ENCODE measurements around the gene FOXL3.
"Not testable (repeated sequence)": the region's sequence is repeated elsewhere in the genome, so short reads cannot be mapped to it uniquely, and the experiment has no call there.

FOXL3 gene

DNA sequence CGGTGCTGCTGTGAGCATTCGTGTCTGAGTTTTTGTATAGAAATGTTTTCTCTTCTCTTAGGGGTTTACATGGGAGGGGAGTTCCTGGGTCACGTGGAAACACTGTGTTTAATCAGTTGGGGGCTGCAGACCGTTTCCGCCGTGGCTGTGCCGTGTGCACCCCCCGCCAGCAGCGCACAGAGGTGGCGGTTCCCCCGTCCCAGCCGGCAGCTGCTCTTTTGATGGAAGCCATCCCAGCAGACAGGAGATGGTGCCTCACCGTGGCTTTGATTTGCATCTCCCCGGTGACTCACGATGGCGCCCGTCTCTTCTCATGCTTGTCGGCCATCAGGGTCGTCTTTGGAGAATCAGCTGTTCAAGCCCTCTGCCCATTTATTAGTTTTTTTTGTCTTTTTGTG lies 34.9 kb upstream of the FOXL3 start:
- DNase-seq (ENCODE audit: low read depth), result no peak

DNA sequence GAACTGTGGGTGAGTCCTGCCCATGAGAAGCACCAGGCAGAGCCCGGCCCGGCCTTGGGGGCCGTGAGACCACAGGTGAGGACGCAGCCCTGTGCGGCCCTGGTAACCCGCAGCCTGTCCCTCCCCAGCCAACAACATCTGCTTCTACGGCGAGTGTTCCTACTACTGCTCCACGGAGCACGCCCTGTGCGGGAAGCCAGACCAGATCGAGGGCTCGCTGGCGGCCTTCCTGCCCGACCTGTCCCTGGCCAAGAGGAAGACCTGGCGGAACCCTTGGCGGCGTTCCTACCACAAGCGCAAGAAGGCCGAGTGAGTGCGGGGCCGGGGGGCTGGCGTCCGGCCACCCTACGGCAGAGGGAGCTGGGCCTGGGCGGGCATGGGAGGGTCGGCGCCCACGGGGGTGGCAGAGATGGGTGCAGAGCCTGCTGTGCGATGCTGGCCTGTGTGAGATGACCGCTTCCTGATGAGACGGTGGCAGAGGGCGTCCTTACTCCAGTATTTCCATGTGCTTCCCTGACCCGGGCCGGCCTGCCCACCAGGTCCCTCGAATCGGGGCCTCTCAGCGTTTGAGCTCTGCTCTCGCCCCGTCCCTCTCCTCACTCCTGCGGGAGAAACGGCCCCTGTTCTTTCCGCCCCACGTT lies 34.1 kb upstream of the FOXL3 start:
- no peak for DNase-seq (ENCODE audit: low read depth)

DNA sequence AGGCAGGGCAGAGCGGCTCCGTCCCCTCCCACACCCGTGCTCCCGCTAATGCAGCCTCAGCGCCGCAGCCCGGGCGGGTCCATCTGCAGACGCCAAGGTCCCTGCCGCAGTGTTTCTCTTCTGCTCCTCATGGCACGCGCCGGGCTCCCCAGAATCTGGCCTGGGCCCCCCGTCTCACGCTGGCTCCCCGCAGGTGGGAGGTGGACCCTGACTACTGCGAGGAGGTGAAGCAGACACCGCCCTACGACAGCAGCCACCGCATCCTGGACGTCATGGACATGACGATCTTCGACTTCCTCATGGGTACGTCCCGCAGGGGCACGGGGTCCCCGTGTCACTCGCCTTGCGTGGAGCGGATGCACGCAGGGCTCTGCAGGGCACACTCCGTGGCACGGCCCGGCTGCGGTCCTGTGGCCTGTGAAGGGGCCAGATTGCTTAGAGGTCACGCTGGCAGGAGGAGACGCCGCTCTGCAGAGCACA lies 33.5 kb upstream of the FOXL3 start:
- no peak for DNase-seq (ENCODE audit: low read depth)

DNA sequence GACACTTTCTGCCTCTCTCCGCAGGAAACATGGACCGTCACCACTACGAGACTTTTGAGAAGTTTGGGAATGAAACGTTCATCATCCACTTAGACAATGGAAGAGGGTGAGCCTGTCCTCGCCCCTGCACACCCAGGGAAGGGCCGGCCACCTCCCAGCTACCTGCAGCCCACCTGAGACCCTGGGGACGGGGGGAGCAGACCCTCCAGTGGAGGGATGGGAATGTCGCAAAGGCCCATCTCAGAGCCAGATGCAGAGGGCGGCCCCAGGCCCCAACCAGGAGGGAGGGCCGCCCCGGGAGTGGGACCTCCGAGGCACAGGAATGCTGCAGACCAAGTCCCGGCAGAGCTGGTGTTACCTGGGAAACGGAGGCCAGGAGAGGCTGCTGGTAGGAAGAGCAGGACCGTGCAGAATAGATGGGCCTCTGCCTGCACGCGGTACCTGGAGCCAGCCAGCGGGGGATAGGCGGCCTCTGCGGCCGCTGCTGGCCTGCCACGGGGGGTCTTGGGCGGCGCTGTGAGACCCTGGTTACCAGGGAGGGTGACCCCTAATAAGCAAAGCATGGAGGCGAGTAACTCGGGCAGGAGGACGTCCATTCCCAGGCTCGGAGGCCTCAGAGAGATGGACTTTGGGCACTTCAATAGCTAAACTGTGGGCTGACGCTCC lies 32.9 kb upstream of the FOXL3 start:
- no peak for DNase-seq (ENCODE audit: low read depth)

DNA sequence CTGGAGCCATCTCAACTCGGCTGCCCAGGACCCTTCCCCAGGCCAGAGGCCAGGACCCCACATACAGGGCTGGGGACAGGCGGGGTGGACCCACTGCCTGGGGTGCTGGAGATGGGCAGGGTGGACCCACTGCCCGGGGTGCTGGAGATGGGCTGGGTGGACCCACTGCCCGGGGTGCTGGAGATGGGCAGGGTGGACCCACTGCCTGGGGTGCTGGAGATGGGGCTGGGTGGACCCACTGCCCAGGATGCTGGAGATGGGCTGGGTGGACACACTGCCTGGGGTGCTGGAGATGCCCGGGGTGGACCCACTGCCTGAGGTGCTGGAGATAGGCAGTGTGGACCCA lies 32.4 kb upstream of the FOXL3 start:
- DNase-seq (ENCODE audit: low read depth), result no peak

DNA sequence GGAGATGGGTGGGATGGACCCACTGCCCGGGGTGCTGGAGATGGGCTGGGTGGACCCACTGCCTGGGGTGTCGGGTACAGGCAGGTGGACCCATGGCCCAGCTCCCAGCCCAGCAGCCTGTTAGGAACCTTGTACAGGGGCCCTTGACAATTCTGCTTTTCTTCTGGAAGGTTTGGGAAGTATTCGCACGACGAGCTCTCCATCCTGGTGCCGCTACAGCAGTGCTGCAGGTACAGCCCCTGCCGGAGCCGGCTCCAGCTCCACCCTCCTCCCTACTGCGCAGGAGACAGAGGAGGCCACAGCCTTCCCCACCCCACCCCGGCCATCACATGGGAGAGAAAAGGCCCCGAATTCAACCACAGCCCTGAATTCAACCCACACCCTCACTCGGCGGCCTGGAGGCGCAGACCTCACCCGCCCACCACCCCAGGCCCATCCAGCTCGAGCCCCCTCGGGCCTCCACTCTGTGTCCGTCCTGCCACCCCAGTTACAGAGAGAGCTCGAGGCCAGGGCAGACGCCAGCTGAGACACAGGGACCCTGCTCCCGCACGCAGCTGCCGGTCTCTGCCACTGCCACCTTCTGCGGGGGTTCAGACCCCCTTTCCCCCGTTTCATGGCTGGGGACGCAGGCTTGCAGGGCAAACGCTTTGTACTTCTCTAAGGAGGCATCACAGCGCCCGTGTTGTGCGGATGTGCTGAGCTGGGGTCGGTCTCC lies 31.3 kb upstream of the FOXL3 start:
- DNase-seq (ENCODE audit: low read depth), result no peak

DNA sequence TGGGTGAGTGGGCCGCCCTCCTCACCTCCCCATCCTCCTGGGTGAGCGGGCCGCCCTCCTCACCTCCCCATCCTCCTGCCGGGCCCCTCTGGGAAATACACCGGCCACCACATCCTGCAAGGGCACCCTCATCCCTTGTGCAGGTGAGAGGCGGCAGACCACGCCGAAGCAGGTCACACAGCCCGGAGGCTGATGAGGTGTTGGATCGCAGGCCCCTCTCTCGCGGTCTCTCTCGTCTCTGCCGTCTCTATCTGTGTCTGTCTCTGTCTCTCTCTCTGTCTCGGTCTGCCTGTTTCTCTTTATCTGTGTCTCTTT lies 30.8 kb upstream of the FOXL3 start:
- DNase-seq (ENCODE audit: low read depth), result no peak

DNA sequence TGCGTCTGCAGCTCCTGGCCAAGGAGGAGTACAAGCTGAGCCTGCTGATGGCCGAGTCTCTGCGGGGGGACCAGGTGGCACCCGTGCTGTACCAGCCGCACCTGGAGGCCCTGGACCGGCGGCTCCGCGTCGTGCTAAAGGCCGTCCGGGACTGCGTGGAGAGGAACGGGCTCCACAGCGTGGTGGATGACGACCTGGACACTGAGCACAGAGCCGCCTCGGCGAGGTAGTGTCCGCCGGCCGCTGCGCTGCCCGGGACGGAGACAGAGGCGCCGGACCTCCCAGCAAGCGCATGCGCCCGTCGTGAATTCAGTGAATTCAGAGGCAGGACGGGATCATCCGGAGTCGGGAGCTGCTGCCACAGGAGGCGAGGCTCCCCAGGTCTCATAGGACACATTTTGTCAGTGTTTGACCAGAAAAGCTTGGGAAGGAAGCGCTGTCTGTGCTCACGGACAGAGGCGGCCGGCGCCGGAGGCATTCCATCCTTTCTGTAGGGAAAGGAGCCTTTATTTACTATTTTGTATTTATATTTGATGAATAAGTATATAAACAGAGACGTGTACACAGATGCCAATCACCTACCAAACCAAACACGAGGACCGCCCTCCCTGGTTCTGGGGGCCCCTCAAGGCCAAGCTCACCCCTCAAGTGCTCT lies 30.1 kb upstream of the FOXL3 start:
- no peak for DNase-seq (ENCODE audit: low read depth)

DNA sequence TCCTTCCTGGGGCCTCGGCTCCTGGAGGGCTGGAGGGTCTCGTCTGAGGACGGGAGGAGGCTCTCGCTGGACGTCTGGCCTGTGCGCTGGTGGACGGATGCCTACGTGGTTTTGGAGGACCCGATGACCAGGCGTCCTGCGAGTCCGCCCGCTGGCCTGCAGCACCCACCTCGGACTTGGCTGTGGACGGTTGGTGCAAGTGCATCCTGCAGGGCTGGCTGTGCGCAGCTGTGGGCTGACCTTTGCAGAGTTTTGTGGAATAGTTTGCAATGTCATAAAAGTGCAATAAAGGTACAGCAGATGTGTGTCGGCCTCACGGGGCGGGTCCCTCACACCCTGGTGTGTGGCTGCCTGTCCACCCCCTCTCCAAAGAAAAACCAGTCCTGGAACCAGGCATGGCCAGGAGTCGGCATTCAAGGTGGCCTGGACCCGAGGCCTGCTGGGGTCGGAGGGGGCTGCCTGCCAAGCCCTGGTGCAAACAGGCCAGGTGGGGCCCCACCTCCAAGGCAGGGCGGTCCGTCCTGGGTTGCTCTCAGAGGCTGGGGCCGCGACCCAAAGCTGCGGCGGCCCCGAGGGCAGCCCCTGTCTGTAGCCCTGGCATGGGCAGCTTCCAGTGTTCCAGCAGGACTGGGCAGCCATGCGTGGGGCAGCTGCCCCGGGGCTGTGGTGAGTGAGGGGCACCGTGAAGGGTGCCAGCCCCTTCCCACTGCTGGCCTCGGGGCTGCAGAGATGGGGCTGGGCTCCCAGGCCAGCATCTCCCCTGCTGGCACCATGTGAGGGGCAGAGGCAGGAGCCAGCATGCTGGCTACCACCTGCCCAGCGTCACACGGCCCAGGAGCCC lies 29.3 kb upstream of the FOXL3 start:
- DNase-seq (ENCODE audit: low read depth), result no peak

DNA sequence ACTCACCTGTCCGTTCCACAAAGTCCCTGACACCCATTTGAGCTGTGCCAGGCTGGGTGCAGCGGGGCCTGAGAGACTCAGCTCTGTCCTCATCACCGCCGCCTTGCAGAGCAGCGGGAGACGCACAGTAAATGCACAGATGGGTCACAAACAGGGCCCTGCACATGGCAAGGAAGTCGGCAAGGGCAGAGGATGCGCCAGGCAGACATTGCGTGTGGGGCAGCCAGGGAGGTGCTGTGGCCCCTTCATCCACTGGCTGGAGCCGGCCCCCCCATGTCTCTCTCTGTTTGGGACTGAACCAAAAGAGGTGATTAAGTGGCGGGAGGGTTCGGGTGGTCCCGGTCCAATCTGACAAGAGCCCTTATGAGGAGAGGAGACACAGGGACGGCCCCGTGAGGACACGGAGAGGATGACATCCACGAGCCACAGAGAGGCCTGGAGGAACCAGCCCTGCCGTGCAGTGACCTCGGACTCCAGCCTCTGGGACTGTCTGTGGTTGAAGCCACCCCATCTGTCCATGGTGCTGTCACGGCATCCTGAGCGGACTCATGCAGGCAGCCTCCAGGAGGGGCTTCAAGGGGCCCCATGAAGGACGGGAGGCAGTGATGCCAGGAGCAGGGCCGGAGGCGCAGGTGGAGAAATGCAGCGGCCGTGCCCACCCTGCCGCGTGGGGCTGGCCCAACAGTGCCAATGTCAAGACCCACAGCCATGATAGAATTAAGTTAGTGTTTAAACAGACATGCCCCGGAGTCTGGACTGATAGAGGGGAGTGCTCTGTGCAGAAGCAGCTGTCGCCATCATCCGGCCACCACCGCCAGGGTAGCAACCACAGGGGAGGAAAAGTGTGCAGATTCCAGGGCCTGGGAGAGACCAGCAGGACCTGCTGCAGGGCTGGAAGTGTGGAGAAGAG lies 28.4 kb upstream of the FOXL3 start:
- no peak for DNase-seq (ENCODE audit: low read depth)

DNA sequence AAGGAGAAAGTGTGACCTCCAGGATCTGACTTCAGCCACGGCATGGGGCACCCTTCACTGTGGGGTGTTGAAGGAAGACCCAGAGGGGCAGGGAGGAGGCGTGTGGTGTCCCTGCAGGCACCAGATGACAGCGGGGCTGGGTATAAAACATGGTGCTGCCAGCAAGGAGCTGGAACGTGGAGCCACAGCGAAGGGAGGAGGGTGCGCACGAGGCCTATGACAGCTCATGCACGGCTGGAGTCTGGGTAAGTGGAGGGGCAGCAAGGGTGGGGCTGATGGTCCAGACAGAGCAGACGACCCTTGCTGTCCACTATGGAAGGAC lies 27.8 kb upstream of the FOXL3 start:
- no peak for DNase-seq (ENCODE audit: low read depth)

DNA sequence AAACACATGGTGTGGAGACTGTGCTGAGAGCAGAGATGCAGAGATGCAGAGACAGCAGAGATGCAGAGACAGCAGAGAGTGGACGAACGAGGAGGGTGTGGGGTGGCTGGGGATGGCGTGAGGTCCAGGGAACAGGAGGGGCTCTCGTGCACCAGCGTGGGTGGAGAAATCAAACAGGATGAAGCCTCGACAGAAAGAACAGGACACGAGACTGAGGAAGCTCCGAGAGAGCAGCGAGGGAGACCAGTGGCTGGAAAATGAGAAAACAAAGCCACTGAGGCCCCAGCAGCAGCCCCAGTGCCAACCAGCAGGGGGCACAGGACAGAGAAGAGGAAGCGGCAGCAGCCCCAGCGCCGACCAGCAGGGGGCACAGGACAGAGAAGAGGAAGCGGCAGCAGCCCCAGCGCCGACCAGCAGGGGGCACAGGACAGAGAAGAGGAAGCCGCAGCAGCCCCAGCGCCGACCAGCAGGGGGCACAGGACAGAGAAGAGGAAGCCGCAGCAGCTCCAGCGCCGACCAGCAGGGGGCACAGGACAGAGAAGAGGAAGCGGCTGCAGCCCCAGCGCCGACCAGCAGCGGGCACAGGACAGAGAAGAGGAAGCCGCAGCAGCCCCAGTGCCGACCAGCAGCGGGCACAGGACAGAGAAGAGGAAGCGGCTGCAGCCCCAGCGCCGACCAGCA lies 27.2 kb upstream of the FOXL3 start:
- not testable (repeated sequence) for DNase-seq (ENCODE audit: low read depth)

DNA sequence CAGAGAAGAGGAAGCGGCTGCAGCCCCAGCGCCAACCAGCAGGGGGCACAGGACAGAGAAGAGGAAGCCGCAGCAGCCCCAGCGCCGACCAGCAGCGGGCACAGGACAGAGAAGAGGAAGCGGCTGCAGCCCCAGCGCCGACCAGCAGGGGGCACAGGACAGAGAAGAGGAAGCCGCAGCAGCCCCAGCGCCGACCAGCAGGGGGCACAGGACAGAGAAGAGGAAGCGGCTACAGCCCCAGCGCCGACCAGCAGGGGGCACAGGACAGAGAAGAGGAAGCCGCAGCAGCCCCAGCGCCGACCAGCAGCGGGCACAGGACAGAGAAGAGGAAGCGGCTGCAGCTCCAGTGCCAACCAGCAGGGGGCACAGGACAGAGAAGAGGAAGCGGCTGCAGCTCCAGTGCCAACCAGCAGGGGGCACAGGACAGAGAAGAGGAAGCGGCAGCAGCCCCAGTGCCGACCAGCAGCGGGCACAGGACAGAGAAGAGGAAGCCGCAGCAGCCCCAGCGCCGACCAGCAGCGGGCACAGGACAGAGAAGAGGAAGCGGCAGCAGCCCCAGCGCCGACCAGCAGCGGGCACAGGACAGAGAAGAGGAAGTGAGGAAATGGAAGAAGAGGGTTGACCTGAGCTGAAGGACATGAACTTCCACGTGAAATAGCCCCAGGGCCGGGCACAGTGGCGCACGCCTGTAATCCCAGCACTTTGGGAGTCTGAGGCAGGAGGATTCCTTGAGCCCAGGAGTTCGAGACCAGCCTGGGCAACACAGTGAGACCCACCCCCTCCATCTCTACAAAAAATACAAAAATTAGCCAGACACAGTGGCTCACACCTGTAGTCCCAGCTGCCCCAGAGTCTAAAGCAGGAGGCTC lies 26.3 kb upstream of the FOXL3 start:
- DNase-seq (ENCODE audit: low read depth), result not testable (repeated sequence)

DNA sequence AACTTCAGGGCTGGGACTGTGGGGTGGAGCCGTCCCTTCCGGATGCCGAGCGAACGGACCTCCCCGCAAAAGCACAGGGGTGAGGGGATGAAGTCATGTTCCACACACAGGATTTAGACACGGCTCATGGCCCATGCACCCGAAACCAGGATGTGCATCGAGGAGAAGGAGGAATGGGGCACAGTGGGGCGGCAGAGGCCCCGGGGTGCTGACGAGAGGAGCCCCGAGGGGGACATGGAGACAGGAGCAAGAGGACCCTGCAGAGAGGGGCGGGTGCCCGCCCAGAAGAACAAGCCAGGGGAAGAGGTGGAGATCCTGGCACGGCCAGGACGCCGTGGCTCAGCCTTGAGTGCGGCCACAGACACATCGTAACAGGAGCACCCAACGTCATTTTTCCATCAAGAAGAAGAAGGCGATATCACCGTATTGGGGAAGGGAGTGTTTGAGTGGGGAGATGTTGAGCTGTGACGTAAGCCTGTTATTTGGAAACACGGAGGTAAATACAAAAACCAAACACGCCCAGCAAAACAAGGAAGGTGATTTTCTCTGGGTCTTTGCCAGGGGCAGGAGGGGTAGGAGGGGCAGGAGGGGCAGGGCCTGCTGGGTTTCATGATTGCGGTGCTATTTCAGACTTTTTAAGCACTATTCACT lies 25.3 kb upstream of the FOXL3 start:
- no peak for DNase-seq (ENCODE audit: low read depth)

DNA sequence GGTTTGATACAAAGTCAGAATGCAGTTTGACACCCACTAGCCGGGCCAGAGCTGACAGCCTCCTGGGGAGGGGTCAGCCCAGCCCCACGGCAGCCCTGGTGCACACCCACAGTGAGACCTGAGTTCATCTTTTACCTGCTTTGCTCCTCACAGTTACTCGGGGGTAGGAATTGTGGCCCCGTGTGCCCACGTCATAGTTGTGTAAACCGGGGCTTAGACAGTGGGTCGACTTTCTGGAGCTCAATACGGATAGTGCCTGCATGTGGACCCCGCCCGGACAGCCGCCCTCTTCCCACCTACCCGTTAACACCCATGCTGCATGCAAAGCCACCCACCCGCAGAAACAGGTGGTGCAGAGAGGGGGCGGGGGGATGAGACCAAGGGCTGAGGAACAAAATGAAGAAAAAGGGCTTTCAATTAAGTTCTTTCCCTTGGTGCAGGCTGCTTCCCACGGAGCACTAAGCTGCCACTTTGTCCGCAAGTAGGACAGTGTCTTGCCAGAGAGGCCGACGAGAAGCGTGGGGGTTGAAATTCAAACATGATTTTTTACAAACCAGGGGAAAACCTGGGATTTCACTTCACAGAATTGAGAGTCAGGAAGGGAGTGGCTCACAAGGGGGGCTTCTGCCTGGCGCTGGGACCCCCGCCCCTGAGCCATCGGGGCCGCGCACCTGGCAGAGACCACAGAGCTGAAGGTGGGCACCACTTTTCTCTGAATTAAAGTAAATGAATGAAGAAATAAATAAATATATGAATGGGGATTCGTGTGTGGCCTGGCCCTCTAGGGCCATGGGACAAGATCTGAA lies 24.6 kb upstream of the FOXL3 start:
- no peak for DNase-seq (ENCODE audit: low read depth)

DNA sequence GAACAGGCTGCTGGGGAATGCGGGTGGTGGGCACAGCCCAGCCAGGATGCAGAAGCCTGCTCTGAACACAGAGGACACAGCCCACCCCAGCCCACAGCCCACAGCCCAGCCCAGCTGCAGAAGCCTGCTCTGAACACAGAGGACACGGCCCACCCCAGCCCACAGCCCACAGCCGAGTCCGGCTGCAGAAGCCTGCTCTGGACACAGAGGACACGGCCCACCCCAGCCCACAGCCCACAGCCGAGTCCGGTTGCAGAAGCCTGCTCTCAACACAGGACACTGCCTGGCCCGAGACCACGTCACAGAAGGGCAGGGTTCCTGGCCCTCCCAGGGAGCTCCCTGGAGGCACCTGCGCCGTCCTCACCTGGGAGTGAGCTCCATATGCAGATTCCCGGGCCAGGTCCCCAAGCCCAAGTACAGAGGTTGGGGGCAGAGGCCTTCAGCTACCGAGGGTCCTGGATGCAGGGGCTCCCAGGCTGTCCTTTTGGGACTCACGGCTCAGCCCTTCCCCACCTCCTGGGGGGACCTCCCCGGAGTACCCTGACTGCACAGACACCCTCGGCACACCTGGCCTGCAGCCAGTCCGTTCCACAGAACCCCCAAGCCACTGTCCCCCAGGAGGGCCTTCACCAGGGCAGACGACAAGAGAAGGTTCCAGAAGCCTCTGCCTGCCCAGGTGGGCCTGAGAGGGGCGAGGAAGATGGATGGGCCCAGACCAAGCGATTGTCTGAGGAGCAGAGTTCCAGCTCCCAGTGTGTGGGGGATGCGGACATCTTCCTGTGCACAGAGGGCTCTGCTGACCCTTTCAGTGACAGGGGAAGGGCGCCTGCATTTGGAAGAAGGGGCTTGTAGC lies 23.7 kb upstream of the FOXL3 start:
- no peak for DNase-seq (ENCODE audit: low read depth)
